Keratinocyte (primary cell): Measurements from ENCODE around the gene PCTP. TPM values are rescaled to one million over a fixed set of nuclear protein-coding genes. Genes with fewer than 3 reads are reported as not detected.

Experiments used
- DNase-seq: peaks from one replicate; pipeline ENCODE4 v3.0.0-alpha.2; 2011; ENCODE audit warnings: low read depth, missing footprints, low spot score
- FAIRE-seq: peaks from 2 replicates; lab custom pipeline; 2011; peaks lifted over from hg19 to GRCh38; lab: Jason Lieb, UNC
- H2AFZ ChIP-seq: 2 replicates; pipeline ENCODE4 v1.6.0; 2012; ENCODE audit warnings: low read length, control low read depth, inconsistent platforms; ENCODE audit not compliant: control insufficient read depth
- H3K27ac ChIP-seq: 2 replicates; pipeline ENCODE4 v1.5.1; 2011; ENCODE audit warnings: low read length; ENCODE audit not compliant: control insufficient read depth, insufficient read depth
- H3K27me3 ChIP-seq: 3 replicates; pipeline ENCODE4 v1.6.0; 2011; ENCODE audit warnings: low read length; ENCODE audit not compliant: control insufficient read depth, insufficient read depth; ENCODE audit errors: extremely low read depth
- H3K36me3 ChIP-seq, 2 experiments: 2 replicates in 1 of 2; 3 replicates in 1 of 2; pipeline ENCODE4 v1.5.1; 2011; ENCODE audit warnings: low read length in 2 of 2, mild to moderate bottlenecking in 1 of 2; ENCODE audit not compliant: control insufficient read depth in 2 of 2, insufficient read depth in 2 of 2; ENCODE audit errors: extremely low read depth in 1 of 2
- H3K4me1 ChIP-seq: 3 replicates; pipeline ENCODE4 v1.5.1; 2011; ENCODE audit warnings: low read length; ENCODE audit not compliant: control insufficient read depth, insufficient read depth; ENCODE audit errors: extremely low read depth
- H3K4me2 ChIP-seq: 3 replicates; pipeline ENCODE4 v1.6.0; 2011; ENCODE audit warnings: low read depth, low read length; ENCODE audit not compliant: control insufficient read depth, insufficient read depth; ENCODE audit errors: extremely low read depth
- H3K4me3 ChIP-seq, 3 experiments: fragments of 200-600 bp in 1 of 3; sonication (generic) in 1 of 3; 2 replicates in 2 of 3; 3 replicates in 1 of 3; pipeline ENCODE4 v1.5.1; 2011 to 2016; ENCODE audit warnings: low read length in 3 of 3, mild to moderate bottlenecking in 3 of 3, control low read depth in 2 of 3, inconsistent platforms in 1 of 3, low read depth in 1 of 3, mixed read lengths in 1 of 3, mixed run types in 1 of 3, moderate library complexity in 1 of 3; ENCODE audit not compliant: control insufficient read depth in 2 of 3, insufficient read depth in 2 of 3; ENCODE audit errors: extremely low read depth in 1 of 3
- H3K79me2 ChIP-seq: 2 replicates; pipeline ENCODE4 v1.6.0; 2012; ENCODE audit warnings: low read length; ENCODE audit not compliant: control insufficient read depth, insufficient read depth
- H3K9ac ChIP-seq: 3 replicates; pipeline ENCODE4 v1.6.0; 2011; ENCODE audit warnings: low read length; ENCODE audit not compliant: control insufficient read depth, insufficient read depth; ENCODE audit errors: extremely low read depth
- H3K9me1 ChIP-seq: 3 replicates; pipeline ENCODE4 v1.6.0; 2011; ENCODE audit warnings: low read length; ENCODE audit not compliant: control insufficient read depth, insufficient read depth; ENCODE audit errors: extremely low read depth
- H3K9me3 ChIP-seq: 2 replicates; pipeline ENCODE4 v1.5.1; 2012; ENCODE audit warnings: low read depth, low read length; ENCODE audit not compliant: control insufficient read depth
- H4K20me1 ChIP-seq: 3 replicates; pipeline ENCODE4 v1.6.0; 2011; ENCODE audit warnings: low read length; ENCODE audit not compliant: control insufficient read depth, insufficient read depth; ENCODE audit errors: extremely low read depth
- CTCF ChIP-seq, 3 experiments: IDR thresholded peaks in 1 of 3; conservative IDR thresholded peaks in 1 of 3; optimal IDR thresholded peaks in 1 of 3; 2 replicates in 2 of 3; 3 replicates in 1 of 3; pipeline versions ENCODE3 to v1.5.1; 2011; ENCODE audit warnings: low read length in 3 of 3, mild to moderate bottlenecking in 3 of 3, moderate library complexity in 2 of 3, control low read depth in 1 of 3, inconsistent platforms in 1 of 3; ENCODE audit not compliant: insufficient read depth in 2 of 3; ENCODE audit errors: extremely low read depth in 1 of 3
- EZH2 ChIP-seq: IDR thresholded peaks from one replicate; pipeline ENCODE4 v1.6.1; 2012; ENCODE audit warnings: inconsistent platforms, mild to moderate bottlenecking, low read length, moderate library complexity
- dilution Hi-C: fragments of 300-500 bp; cut with MboI; formaldehyde crosslinking; loops from one replicate; pipeline ENCODE4 v1.7.0; 2020; ENCODE audit warnings: low sequenced_read_pairs; ENCODE audit not compliant: extremely low pct_ligation_motif_present
- polyA plus RNA-seq, 5 experiments: library from polyadenylated mRNA; depleted of rRNA in 3 of 5; stranded (reverse) in 3 of 5; stranded (forward) in 1 of 5; unstranded in 1 of 5; fragments of >200 nt; gene quantifications; 1 replicate in 1 of 5; 2 replicates in 3 of 5; 3 replicates in 1 of 5; pipeline versions ENCODE4 v1.2.1 to v1.2.3, GENCODE V29; 2011 to 2012; ENCODE audit warnings: missing spikeins in 2 of 5, low read depth in 1 of 5, low replicate concordance in 1 of 5

Gene PCTP
- polyA plus RNA-seq, 1 donor (not counting 4 experiments of a cell fraction or from before 2014, with no cell fraction given) = 29.5 TPM

GRCh38 chr17:55704401-55704800, 46.5 kb upstream of the PCTP start:
- dilution Hi-C loops = no loop called here
- no peak for FAIRE-seq
- H3K4me2 ChIP-seq = no peak overlapping the region
- H2AFZ ChIP-seq = no peak overlapping the region
- no peaks in the 10 kb centered on the region for H3K9me1 ChIP-seq
- H3K9ac ChIP-seq = no peak overlapping the region
- H3K4me1 ChIP-seq = peaks cover 4% of the 10 kb centered on the region
- DNase-seq = no peak
- no peak overlapping the region for H3K4me3 ChIP-seq
- TF ChIP-seq CTCF (optimal IDR thresholded peaks at IDR 0.05 in 1 of 3, IDR thresholded peaks at IDR 0.05 in 1 of 3, conservative IDR thresholded peaks at IDR 0.05 in 1 of 3; ENCODE audit: extremely low read depth in 1 of 3, insufficient read depth in 2 of 3, low read length in 3 of 3) = no peak
- no peaks in the 10 kb centered on the region for H4K20me1 ChIP-seq
- no peaks in the 10 kb centered on the region for H3K79me2 ChIP-seq
- no peaks in the 10 kb centered on the region for H3K9me3 ChIP-seq
- H3K27ac ChIP-seq = no peak overlapping the region
- no peaks in the 10 kb centered on the region for H3K36me3 ChIP-seq
- H3K27me3 ChIP-seq = no peaks in the 10 kb centered on the region

GRCh38 chr17:55705847-55706246, 45.0 kb upstream of the PCTP start:
- FAIRE-seq = no peak
- Histone ChIP-seq H4K20me1 (no peaks in the 10 kb centered on the region), H3K36me3 (no peaks in the 10 kb centered on the region), H3K79me2 (no peaks in the 10 kb centered on the region), H2AFZ (no peak overlapping the region), H3K4me2 (no peak overlapping the region), H3K27me3 (no peaks in the 10 kb centered on the region), H3K27ac (no peak overlapping the region), H3K4me1 (peaks cover 4% of the 10 kb centered on the region), H3K4me3 (no peak overlapping the region), H3K9ac (no peak overlapping the region), H3K9me3 (no peaks in the 10 kb centered on the region), H3K9me1 (no peaks in the 10 kb centered on the region)
- DNase-seq = no peak
- dilution Hi-C loops = no loop called here
- TF ChIP-seq EZH2 (no peak), CTCF (optimal IDR thresholded peaks at IDR 0.05 in 1 of 3, IDR thresholded peaks at IDR 0.05 in 1 of 3, conservative IDR thresholded peaks at IDR 0.05 in 1 of 3; ENCODE audit: extremely low read depth in 1 of 3, insufficient read depth in 2 of 3, low read length in 3 of 3) (no peak)
